Vagina (tissue), 2 donors: ENCODE results near the gene CADPS2. TPM values are rescaled to one million over a fixed set of nuclear protein-coding genes. Genes with fewer than 3 reads are reported as not detected.

Source experiments
- DNase-seq, 2 donors: peaks; one replicate each; pipeline ENCODE4 v3.0.0-alpha.2; 2017; ENCODE audit errors: extremely low spot score in 2 of 2
- H3K27ac ChIP-seq: fragments of 200-600 bp; sonication (generic); one replicate; pipeline ENCODE4 v1.5.1; 2019
- H3K27me3 ChIP-seq: fragments of 200-600 bp; sonication (generic); one replicate; pipeline ENCODE4 v1.5.1; 2019
- H3K36me3 ChIP-seq, 2 donors: fragments of 200-600 bp; sonication (generic); one replicate each; pipeline ENCODE4 v1.5.1; 2017 to 2019
- H3K4me1 ChIP-seq: fragments of 200-600 bp; sonication (generic); one replicate; pipeline ENCODE4 v1.5.1; 2019
- H3K4me3 ChIP-seq, 2 donors: fragments of 200-600 bp; sonication (generic); 1 replicate in 1 of 2; 2 replicates in 1 of 2; pipeline ENCODE4 v1.5.1; 2016 to 2019
- H3K9me3 ChIP-seq: fragments of 200-600 bp; sonication (generic); one replicate; pipeline ENCODE4 v1.5.1; 2019
- POLR2A ChIP-seq, 2 donors: fragments of 450-650 bp; IDR thresholded peaks; one replicate each; pipeline ENCODE4 v1.6.1; 2017; ENCODE audit warnings: antibody characterized with exemption in 2 of 2, mild to moderate bottlenecking in 2 of 2, moderate library complexity in 2 of 2
- POLR2AphosphoS5 ChIP-seq, 2 donors: sonication (generic); formaldehyde crosslinking; IDR thresholded peaks; one replicate each; pipeline ENCODE4 v1.9.0; 2017; ENCODE audit warnings: antibody characterized with exemption in 2 of 2, mild to moderate bottlenecking in 2 of 2, low read depth in 1 of 2; ENCODE audit not compliant: insufficient read depth in 1 of 2
- intact Hi-C: fragments of 100-400 bp; cut with DNase I; formaldehyde crosslinking; loops from one replicate; pipeline ENCODE4 v1.15.1; 2023
- total RNA-seq: library from RNA; depleted of rRNA; stranded (reverse); fragments of >200 nt; gene quantifications from one replicate; pipeline ENCODE4 v1.2.3, GENCODE V29; 2016
- TF ChIP-seq, protein P1 (sequence below), 3 experiments: fragments of 450-650 bp in 2 of 3; fragments of 200-600 bp in 1 of 3; sonication (generic) in 1 of 3; IDR thresholded peaks; one replicate each; pipeline ENCODE4 v1.5.1; 2017 to 2019; ENCODE audit warnings: antibody characterized with exemption in 3 of 3, mild to moderate bottlenecking in 2 of 3, moderate library complexity in 2 of 3

The CADPS2 gene
- total RNA-seq, 1 donor from 2014 or later: 25.5 TPM

DNA sequence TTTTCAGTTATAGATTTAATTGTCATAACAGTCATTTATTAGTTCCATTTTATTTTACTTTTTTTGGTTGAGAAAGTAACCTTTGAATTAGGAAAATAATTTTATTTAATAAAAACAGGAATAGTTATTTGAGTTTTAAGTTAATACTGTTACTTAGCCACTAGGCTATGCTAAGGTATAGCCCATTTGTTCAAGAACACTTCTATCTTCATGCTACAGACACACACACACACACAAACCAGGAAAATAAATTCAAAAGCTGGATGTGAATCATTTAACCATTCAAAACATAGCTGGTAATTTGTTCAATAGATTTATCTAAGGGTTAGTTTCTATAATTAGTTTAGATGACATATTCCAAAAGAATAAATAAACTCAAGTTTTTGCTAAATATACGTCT lies 335.7 kb downstream of the CADPS2 start:
- intact Hi-C loops: no loop called here
- Histone ChIP-seq H3K27me3 (no peaks in the 10 kb centered on the region), H3K4me1 (no peaks in the 10 kb centered on the region), H3K4me3 (no peak overlapping the region), H3K27ac (no peak overlapping the region), H3K36me3 (no peaks in the 10 kb centered on the region), H3K9me3 (no peaks in the 10 kb centered on the region)
- no peak for DNase-seq
- TF ChIP-seq, protein P1, sequence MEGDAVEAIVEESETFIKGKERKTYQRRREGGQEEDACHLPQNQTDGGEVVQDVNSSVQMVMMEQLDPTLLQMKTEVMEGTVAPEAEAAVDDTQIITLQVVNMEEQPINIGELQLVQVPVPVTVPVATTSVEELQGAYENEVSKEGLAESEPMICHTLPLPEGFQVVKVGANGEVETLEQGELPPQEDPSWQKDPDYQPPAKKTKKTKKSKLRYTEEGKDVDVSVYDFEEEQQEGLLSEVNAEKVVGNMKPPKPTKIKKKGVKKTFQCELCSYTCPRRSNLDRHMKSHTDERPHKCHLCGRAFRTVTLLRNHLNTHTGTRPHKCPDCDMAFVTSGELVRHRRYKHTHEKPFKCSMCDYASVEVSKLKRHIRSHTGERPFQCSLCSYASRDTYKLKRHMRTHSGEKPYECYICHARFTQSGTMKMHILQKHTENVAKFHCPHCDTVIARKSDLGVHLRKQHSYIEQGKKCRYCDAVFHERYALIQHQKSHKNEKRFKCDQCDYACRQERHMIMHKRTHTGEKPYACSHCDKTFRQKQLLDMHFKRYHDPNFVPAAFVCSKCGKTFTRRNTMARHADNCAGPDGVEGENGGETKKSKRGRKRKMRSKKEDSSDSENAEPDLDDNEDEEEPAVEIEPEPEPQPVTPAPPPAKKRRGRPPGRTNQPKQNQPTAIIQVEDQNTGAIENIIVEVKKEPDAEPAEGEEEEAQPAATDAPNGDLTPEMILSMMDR (IDR thresholded peaks at IDR 0.05): no peak
- no peak for TF ChIP-seq POLR2A (IDR thresholded peaks at IDR 0.05)
- no peak for TF ChIP-seq POLR2AphosphoS5 (IDR thresholded peaks at IDR 0.05; ENCODE audit: insufficient read depth in 1 of 2, low read depth in 1 of 2)

DNA sequence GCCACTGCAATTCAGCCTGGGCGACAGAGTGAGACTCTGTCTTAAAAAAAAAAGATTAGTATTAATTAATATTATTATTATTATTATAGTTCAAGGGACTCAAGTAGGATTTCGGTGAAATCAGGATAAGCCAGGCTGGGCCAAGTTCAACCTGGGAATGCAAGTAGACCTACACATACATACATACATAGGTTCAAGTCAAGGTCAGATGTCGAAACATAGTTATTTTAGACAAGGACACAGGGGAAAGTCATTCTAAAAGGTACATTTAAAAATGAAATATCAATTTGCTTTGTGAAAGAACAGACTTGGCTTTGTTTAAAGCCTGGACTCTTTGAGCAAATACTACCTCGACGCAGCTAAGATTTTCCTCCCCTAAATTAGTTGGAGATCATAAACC lies 336.7 kb downstream of the CADPS2 start:
- H3K27me3 ChIP-seq: no peaks in the 10 kb centered on the region
- H3K27ac ChIP-seq: no peak overlapping the region
- DNase-seq: no peak
- H3K4me1 ChIP-seq: no peaks in the 10 kb centered on the region
- TF ChIP-seq, protein P1 (IDR thresholded peaks at IDR 0.05): no peak
- TF ChIP-seq POLR2AphosphoS5 (IDR thresholded peaks at IDR 0.05; ENCODE audit: insufficient read depth in 1 of 2, low read depth in 1 of 2) (no peak), POLR2A (IDR thresholded peaks at IDR 0.05) (no peak)
- H3K4me3 ChIP-seq: no peak overlapping the region
- intact Hi-C loops: no loop called here
- no peaks in the 10 kb centered on the region for H3K36me3 ChIP-seq
- no peaks in the 10 kb centered on the region for H3K9me3 ChIP-seq

DNA sequence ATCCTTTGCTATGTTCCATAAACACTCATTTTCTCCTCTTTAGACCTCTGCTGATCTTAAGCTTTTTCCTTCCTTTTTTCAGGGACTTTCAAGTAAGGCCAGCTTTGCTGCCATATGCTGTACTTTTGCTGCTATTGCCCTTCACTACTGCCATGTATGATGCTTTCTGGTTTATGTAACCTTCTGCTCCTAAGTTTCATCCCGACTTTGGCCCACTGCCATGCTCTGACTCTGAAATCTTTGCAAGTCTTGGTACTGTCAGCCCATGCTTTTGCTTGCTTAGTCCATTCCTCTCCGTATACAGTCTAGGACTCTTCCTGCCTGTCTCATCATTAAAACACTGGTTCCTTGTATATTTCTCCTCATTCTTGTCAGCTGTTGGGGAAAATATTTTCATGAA lies 339.8 kb downstream of the CADPS2 start:
- no peaks in the 10 kb centered on the region for H3K4me1 ChIP-seq
- H3K27ac ChIP-seq: no peak overlapping the region
- TF ChIP-seq, protein P1 (IDR thresholded peaks at IDR 0.05): no peak
- TF ChIP-seq POLR2AphosphoS5 (IDR thresholded peaks at IDR 0.05; ENCODE audit: insufficient read depth in 1 of 2, low read depth in 1 of 2): no peak
- no peak for TF ChIP-seq POLR2A (IDR thresholded peaks at IDR 0.05)
- no peaks in the 10 kb centered on the region for H3K36me3 ChIP-seq
- no peak for DNase-seq
- no peaks in the 10 kb centered on the region for H3K9me3 ChIP-seq
- intact Hi-C loops: no loop called here
- H3K27me3 ChIP-seq: no peaks in the 10 kb centered on the region
- no peak overlapping the region for H3K4me3 ChIP-seq

GRCh38 chr7:122544463-122544862 lies 341.8 kb downstream of the CADPS2 start:
- H3K4me1 ChIP-seq: no peaks in the 10 kb centered on the region
- H3K27ac ChIP-seq: no peak overlapping the region
- no peaks in the 10 kb centered on the region for H3K9me3 ChIP-seq
- TF ChIP-seq, protein P1 (IDR thresholded peaks at IDR 0.05): no peak
- no peak for TF ChIP-seq POLR2AphosphoS5 (IDR thresholded peaks at IDR 0.05; ENCODE audit: insufficient read depth in 1 of 2, low read depth in 1 of 2)
- TF ChIP-seq POLR2A (IDR thresholded peaks at IDR 0.05): no peak
- no peaks in the 10 kb centered on the region for H3K36me3 ChIP-seq
- DNase-seq: no peak
- intact Hi-C loops: no loop called here
- no peak overlapping the region for H3K4me3 ChIP-seq
- no peaks in the 10 kb centered on the region for H3K27me3 ChIP-seq

DNA sequence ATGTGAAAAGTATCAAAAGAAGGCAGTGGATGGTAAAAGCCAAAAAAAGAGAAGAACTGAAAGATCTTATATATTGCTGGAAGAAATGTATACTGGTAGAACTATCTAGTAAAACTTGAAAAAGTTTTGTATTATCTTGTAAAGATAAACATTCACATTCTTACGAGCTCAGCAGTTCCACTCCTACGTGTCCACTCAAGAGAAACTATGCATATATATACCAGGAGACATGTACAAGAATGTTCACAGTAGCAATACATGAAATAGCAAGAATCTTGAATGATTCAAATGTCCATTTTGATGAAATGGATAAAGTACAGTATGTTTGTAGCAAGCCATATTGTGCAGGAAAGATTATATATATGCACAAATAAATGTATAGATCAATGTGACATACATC lies 342.4 kb downstream of the CADPS2 start:
- Histone ChIP-seq H3K4me3 (no peak overlapping the region), H3K36me3 (no peaks in the 10 kb centered on the region), H3K27ac (no peak overlapping the region), H3K9me3 (no peaks in the 10 kb centered on the region), H3K4me1 (no peaks in the 10 kb centered on the region), H3K27me3 (no peaks in the 10 kb centered on the region)
- DNase-seq: no peak
- no peak for TF ChIP-seq POLR2AphosphoS5 (IDR thresholded peaks at IDR 0.05; ENCODE audit: insufficient read depth in 1 of 2, low read depth in 1 of 2)
- TF ChIP-seq, protein P1 (IDR thresholded peaks at IDR 0.05): no peak
- TF ChIP-seq POLR2A (IDR thresholded peaks at IDR 0.05): no peak
- intact Hi-C loops: no loop called here
